Cortex of kidney (tissue), 1 donor: Measurements from ENCODE around the gene PLIN4.
"Not testable (repeated sequence)": the region's sequence is repeated elsewhere in the genome, so short reads cannot be mapped to it uniquely, and the experiment has no call there.

Source experiments
- DNase-seq: peaks from one replicate; lab custom pipeline; 2025; lab: John Stamatoyannopoulos, UW

Gene PLIN4

GRCh38 chr19:4547303-4548237 lies 29.3 kb upstream of the PLIN4 start:
- DNase-seq, result no peak

GRCh38 chr19:4543842-4544647 lies 25.8 kb upstream of the PLIN4 start:
- DNase-seq, result no peak

- DNase-seq, result no peak
Measured at GRCh38 chr19:4542896-4543841, 24.9 kb upstream of the PLIN4 start.

GRCh38 chr19:4541806-4542145 lies 23.5 kb upstream of the PLIN4 start:
- DNase-seq, result not testable (repeated sequence)

- no peak for DNase-seq
Measured at GRCh38 chr19:4541114-4541805, 23.0 kb upstream of the PLIN4 start.

GRCh38 chr19:4539693-4540581 lies 21.7 kb upstream of the PLIN4 start, which contains the start of gene LRG1:
Gene LRG1 (minus strand): TSS chr19:4540036. CDS start chr19:4540013, 23 bp downstream.
- no peak for DNase-seq

GRCh38 chr19:4539169-4539692 lies 20.9 kb upstream of the PLIN4 start:
- no peak for DNase-seq

- DNase-seq, result no peak
Measured at GRCh38 chr19:4538601-4538954, 20.3 kb upstream of the PLIN4 start.

- DNase-seq, result no peak
Measured at GRCh38 chr19:4537953-4538600, 19.8 kb upstream of the PLIN4 start.

- no peak for DNase-seq
Measured at GRCh38 chr19:4536798-4537197, 18.5 kb upstream of the PLIN4 start.

GRCh38 chr19:4534836-4535658 lies 16.8 kb upstream of the PLIN4 start, which contains the start of gene PLIN5:
Gene PLIN5 (minus strand): TSS chr19:4535224. CDS start chr19:4534074, 1,150 bp downstream.
- no peak for DNase-seq

GRCh38 chr19:4533835-4534424 lies 15.6 kb upstream of the PLIN4 start:
- no peak for DNase-seq

- no peak for DNase-seq
Measured at GRCh38 chr19:4533334-4533733, 15.0 kb upstream of the PLIN4 start.

GRCh38 chr19:4531562-4532165 lies 13.4 kb upstream of the PLIN4 start:
- no peak for DNase-seq

GRCh38 chr19:4529924-4530522 lies 11.7 kb upstream of the PLIN4 start:
- no peak for DNase-seq

GRCh38 chr19:4528843-4529242 lies 10.6 kb upstream of the PLIN4 start:
- no peak for DNase-seq

- not testable (repeated sequence) for DNase-seq
Measured at GRCh38 chr19:4527377-4527776, 9.1 kb upstream of the PLIN4 start.
